B cell (primary cell): Measurements from ENCODE around the gene JAKMIP2. TPM values are rescaled to one million over a fixed set of nuclear protein-coding genes. Genes with fewer than 3 reads are reported as not detected.

Experiments used
- ATAC-seq: fragments of 200-7000 bp; cut with Tn5 transposase; one replicate; pipeline ENCODE4 v1.10.0; 2021; ENCODE audit warnings: low read depth, mild to moderate bottlenecking, moderate number of reproducible peaks, moderate library complexity
- CTCF ChIA-PET: fragments of 350-600 bp; sonication (Branson Sonifier 250); formaldehyde crosslinking; loops from one replicate; lab custom pipeline; 2021; ENCODE audit warnings: antibody characterized with exemption, inconsistent platforms; lab: Charles Lee
- POLR2A ChIA-PET: fragments of 350-600 bp; sonication (Branson Sonifier 250); formaldehyde crosslinking; loops from one replicate; lab custom pipeline; 2021; ENCODE audit warnings: antibody characterized with exemption; lab: Charles Lee
- DNase-seq: peaks from one replicate; pipeline ENCODE4 v3.0.0; 2013
- H2AFZ ChIP-seq: 2 replicates; pipeline ENCODE4 v1.6.1; 2012; ENCODE audit warnings: mild to moderate bottlenecking, low read depth, low read length; ENCODE audit not compliant: insufficient read depth, poor library complexity, severe bottlenecking
- H3K27ac ChIP-seq, 2 donors: 1 replicate in 1 of 2; 2 replicates in 1 of 2; pipeline ENCODE4 v1.5.1; 2012 to 2013; ENCODE audit warnings: low read length in 2 of 2, mild to moderate bottlenecking in 2 of 2, moderate library complexity in 1 of 2
- H3K27me3 ChIP-seq, 4 experiments: fragments of 200-600 bp in 1 of 4; sonication (generic) in 1 of 4; replicated peaks in 1 of 4; 1 replicate in 2 of 4; 2 replicates in 2 of 4; pipeline versions ENCODE4 v1.6.1 to v1.7.0; 2013 to 2016; ENCODE audit warnings: low read length in 3 of 4, mild to moderate bottlenecking in 2 of 4, mixed read lengths in 1 of 4, moderate library complexity in 1 of 4; ENCODE audit not compliant: insufficient read depth in 4 of 4, control insufficient read depth in 3 of 4; ENCODE audit errors: control extremely low read depth in 1 of 4
- H3K36me3 ChIP-seq, 2 experiments: replicated peaks in 1 of 2; 1 replicate in 1 of 2; 2 replicates in 1 of 2; pipeline versions ENCODE4 v1.6.1 to v1.7.1; 2013; ENCODE audit warnings: low read length in 1 of 2; ENCODE audit not compliant: insufficient read depth in 2 of 2, control insufficient read depth in 1 of 2; ENCODE audit errors: control extremely low read depth in 1 of 2, extremely low read depth in 1 of 2
- H3K4me1 ChIP-seq, 2 donors: fragments of 200-600 bp in 1 of 2; sonication (generic) in 1 of 2; 1 replicate in 1 of 2; 2 replicates in 1 of 2; pipeline versions ENCODE4 v1.5.1 to v1.6.1; 2013 to 2017; ENCODE audit warnings: low read length in 2 of 2; ENCODE audit not compliant: control insufficient read depth in 2 of 2, insufficient read depth in 2 of 2
- H3K4me2 ChIP-seq: replicated peaks from 2 replicates; pipeline ENCODE3; 2012; ENCODE audit warnings: mild to moderate bottlenecking, low read depth, low read length; ENCODE audit not compliant: poor library complexity, severe bottlenecking
- H3K4me3 ChIP-seq, 5 experiments: fragments of 200-600 bp in 1 of 5; sonication (generic) in 1 of 5; 1 replicate in 3 of 5; 2 replicates in 2 of 5; pipeline versions ENCODE4 v1.5.1 to v1.7.0; 2011 to 2016; ENCODE audit warnings: low read length in 4 of 5, mild to moderate bottlenecking in 4 of 5, low read depth in 2 of 5, control low read depth in 1 of 5, moderate library complexity in 1 of 5; ENCODE audit not compliant: insufficient read depth in 1 of 5; ENCODE audit errors: control extremely low read depth in 1 of 5, extremely low read depth in 1 of 5
- H3K79me2 ChIP-seq: fragments of 200-600 bp; sonication (generic); one replicate; pipeline ENCODE4 v1.6.0; 2016; ENCODE audit warnings: low read length; ENCODE audit not compliant: control insufficient read depth, insufficient read depth
- H3K9ac ChIP-seq: fragments of 200-600 bp; sonication (generic); 2 replicates; pipeline ENCODE4 v1.6.1; 2017; ENCODE audit warnings: mild to moderate bottlenecking, low read length, moderate library complexity
- H3K9me3 ChIP-seq, 3 donors: one replicate each; pipeline versions ENCODE4 v1.6.1 to v1.7.1; 2013; ENCODE audit warnings: low read length in 2 of 3; ENCODE audit not compliant: control insufficient read depth in 2 of 3, insufficient read depth in 1 of 3; ENCODE audit errors: control extremely low read depth in 1 of 3
- H4K20me1 ChIP-seq: 2 replicates; pipeline ENCODE4 v1.6.0; 2012; ENCODE audit warnings: mild to moderate bottlenecking, low read length; ENCODE audit not compliant: insufficient read depth, control insufficient read depth, poor library complexity, severe bottlenecking
- H3K27ac Mint-ChIP-seq: one replicate; pipeline ENCODE4 v1.8.0; 2021; ENCODE audit warnings: mixed read lengths
- H3K27me3 Mint-ChIP-seq: one replicate; pipeline ENCODE4 v1.8.0; 2021; ENCODE audit warnings: mixed read lengths
- H3K4me1 Mint-ChIP-seq: one replicate; pipeline ENCODE4 v1.8.0; 2021; ENCODE audit warnings: mixed read lengths
- H3K4me3 Mint-ChIP-seq: one replicate; pipeline ENCODE4 v1.8.0; 2021; ENCODE audit warnings: mixed read lengths
- H3K9me3 Mint-ChIP-seq: one replicate; pipeline ENCODE4 v1.8.0; 2022; ENCODE audit warnings: mixed read lengths; ENCODE audit not compliant: insufficient read depth
- EZH2 ChIP-seq: IDR thresholded peaks from 2 replicates; pipeline ENCODE4 v1.6.1; 2012; ENCODE audit warnings: borderline replicate concordance, low read depth, mild to moderate bottlenecking, moderate library complexity, low read length; ENCODE audit not compliant: insufficient read depth, poor library complexity, severe bottlenecking
- WGBS: methylation state at CpG from one replicate; pipeline ENCODE4 v1.1.5; 2013; ENCODE audit warnings: missing lambda C conversion rate; ENCODE audit not compliant: insufficient coverage; 5-methylcytosine and 5-hydroxymethylcytosine counted together
- intact Hi-C: fragments of 100-400 bp; cut with micrococcal nuclease; formaldehyde crosslinking; loops from one replicate; pipeline ENCODE4 v1.10.0; 2022
- polyA plus RNA-seq: library from polyadenylated mRNA; depleted of rRNA; stranded (reverse); fragments of >200 nt; gene quantifications from 2 replicates; pipeline ENCODE4 v1.2.3, GENCODE V29; 2012
- total RNA-seq, 2 donors: library from RNA; stranded (reverse); fragments of 120-200 nt in 1 of 2; gene quantifications; 1 replicate in 1 of 2; 2 replicates in 1 of 2; pipeline versions ENCODE4 v1.2.3 to v1.2.4, GENCODE V29; 2013 to 2022
- TF ChIP-seq, protein P1 (sequence below): fragments of 200-600 bp; IDR thresholded peaks from one replicate; pipeline ENCODE4 v1.8.0; 2022; ENCODE audit warnings: antibody characterized with exemption, mild to moderate bottlenecking

Gene JAKMIP2
- total and polyA plus RNA-seq, 2 donors (not counting 1 experiment from before 2014, with no cell fraction given): 0.24 to 4.1 TPM

DNA sequence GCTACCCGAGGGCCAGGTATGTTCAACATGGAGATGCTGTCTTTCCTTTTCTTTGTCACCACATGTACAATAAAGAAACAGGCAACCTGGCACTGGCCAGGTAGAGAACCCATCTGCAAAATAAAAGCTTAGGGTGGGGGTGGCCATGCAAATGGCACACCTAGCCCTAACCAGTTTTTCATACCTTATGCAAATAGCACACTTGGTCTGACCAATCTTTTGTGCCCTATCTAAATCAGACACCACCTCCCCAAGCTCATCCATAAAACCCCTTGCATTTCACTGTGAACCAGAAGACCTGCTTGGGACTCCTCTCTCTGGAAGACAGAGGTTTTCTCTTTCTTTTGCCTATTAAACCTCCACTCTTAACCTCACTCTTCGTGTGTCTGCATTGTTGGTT, 33.9 kb downstream of the JAKMIP2 start:
- POLR2A ChIA-PET: no interaction called here
- Histone ChIP-seq H3K36me3 (peaks cover 0 to 1% of the 10 kb centered on the region in 2 experiments), H3K4me1 (no peaks in the 10 kb centered on the region), H3K9ac (no peak overlapping the region), H3K27ac (no peak overlapping the region), H3K4me3 (no peak overlapping the region), H3K27me3 (no peaks in the 10 kb centered on the region), H3K9me3 (no peaks in the 10 kb centered on the region), H3K79me2 (no peaks in the 10 kb centered on the region), H4K20me1 (no peaks in the 10 kb centered on the region), H3K4me2 (no peak overlapping the region), H2AFZ (no peak overlapping the region)
- H3K27ac Mint-ChIP-seq: no peak overlapping the region
- no peak for DNase-seq
- 40% methylated on average over 1 of the region's 2 CpGs for WGBS
- H3K9me3 Mint-ChIP-seq: no peaks in the 10 kb centered on the region
- H3K4me1 Mint-ChIP-seq: no peaks in the 10 kb centered on the region
- no peak overlapping the region for H3K4me3 Mint-ChIP-seq
- CTCF ChIA-PET: interaction anchor here (1.1 kb wide), 1 partner anchor 11 kb away, joined by 3 read pairs; no protein-coding TSS in a partner anchor
- intact Hi-C loops: no loop called here
- H3K27me3 Mint-ChIP-seq: no peaks in the 10 kb centered on the region
- TF ChIP-seq EZH2: no peak
- TF ChIP-seq, protein P1, sequence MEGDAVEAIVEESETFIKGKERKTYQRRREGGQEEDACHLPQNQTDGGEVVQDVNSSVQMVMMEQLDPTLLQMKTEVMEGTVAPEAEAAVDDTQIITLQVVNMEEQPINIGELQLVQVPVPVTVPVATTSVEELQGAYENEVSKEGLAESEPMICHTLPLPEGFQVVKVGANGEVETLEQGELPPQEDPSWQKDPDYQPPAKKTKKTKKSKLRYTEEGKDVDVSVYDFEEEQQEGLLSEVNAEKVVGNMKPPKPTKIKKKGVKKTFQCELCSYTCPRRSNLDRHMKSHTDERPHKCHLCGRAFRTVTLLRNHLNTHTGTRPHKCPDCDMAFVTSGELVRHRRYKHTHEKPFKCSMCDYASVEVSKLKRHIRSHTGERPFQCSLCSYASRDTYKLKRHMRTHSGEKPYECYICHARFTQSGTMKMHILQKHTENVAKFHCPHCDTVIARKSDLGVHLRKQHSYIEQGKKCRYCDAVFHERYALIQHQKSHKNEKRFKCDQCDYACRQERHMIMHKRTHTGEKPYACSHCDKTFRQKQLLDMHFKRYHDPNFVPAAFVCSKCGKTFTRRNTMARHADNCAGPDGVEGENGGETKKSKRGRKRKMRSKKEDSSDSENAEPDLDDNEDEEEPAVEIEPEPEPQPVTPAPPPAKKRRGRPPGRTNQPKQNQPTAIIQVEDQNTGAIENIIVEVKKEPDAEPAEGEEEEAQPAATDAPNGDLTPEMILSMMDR: no peak
- no peak for ATAC-seq

DNA sequence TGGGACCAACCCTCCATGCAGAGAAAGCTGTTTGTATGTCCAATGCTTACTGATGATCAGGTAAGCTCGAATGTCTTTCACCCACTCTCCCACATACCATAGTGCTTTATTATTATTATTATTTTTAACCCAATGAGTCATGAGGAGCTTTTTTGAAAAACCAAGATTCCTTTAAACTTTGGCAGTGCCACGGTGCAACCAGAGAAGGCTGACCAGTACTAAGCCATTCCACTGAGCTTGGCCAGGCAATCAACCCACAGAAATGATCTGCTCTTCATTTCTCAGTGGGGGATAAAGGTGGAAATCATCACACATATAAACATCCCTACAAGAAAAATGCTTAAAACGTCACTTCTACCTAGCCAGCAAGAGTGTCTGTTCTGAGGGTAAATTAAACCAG, 35.5 kb downstream of the JAKMIP2 start:
- WGBS: no CpG with 5 or more reads among the region's 3 CpGs
- ATAC-seq (no peak), DNase-seq (no peak)
- Histone ChIP-seq H3K79me2 (no peaks in the 10 kb centered on the region), H3K4me1 (no peaks in the 10 kb centered on the region), H3K9ac (no peak overlapping the region), H3K9me3 (no peaks in the 10 kb centered on the region), H4K20me1 (no peaks in the 10 kb centered on the region), H3K4me3 (no peak overlapping the region), H3K27me3 (no peaks in the 10 kb centered on the region), H3K4me2 (no peak overlapping the region), H3K27ac (no peak overlapping the region), H2AFZ (no peak overlapping the region), H3K36me3 (no peaks in the 10 kb centered on the region)
- TF ChIP-seq, protein P1: no peak
- no peak for TF ChIP-seq EZH2
- Mint-ChIP-seq H3K9me3 (no peaks in the 10 kb centered on the region), H3K27me3 (no peaks in the 10 kb centered on the region), H3K4me3 (no peak overlapping the region), H3K27ac (no peak overlapping the region), H3K4me1 (no peaks in the 10 kb centered on the region)
- CTCF ChIA-PET: interaction anchor here (0.7 kb wide), 1 partner anchor 108 kb away, joined by 3 read pairs; no protein-coding TSS in a partner anchor
- intact Hi-C loops: no loop called here
- POLR2A ChIA-PET: no interaction called here
